Endothelial cell of umbilical vein (primary cell): Measurements from ENCODE around the gene RASAL1.

Source experiments
- EZH2 ChIP-seq: IDR thresholded peaks from 2 replicates; pipeline ENCODE4 v1.6.1; 2012; ENCODE audit warnings: borderline replicate concordance, low read depth, mild to moderate bottlenecking, moderate library complexity, low read length, inconsistent platforms; ENCODE audit not compliant: severe bottlenecking
- JUN ChIP-seq: IDR thresholded peaks from 2 replicates; pipeline ENCODE4 v1.6.1; 2011; ENCODE audit warnings: borderline replicate concordance, low read depth; ENCODE audit not compliant: insufficient read length, insufficient read depth

GRCh38 chr12:113129664-113130456 lies 5.7 kb downstream of the RASAL1 start:
- TF ChIP-seq EZH2 (no peak), JUN (no peak)
